GM18520 (cell line): ENCODE results near the gene TRAF7.

ENCODE experiments used
- ATAC-seq: cut with Tn5 transposase; IDR thresholded peaks from one replicate; pipeline ENCODE4 v1.9.1; 2021; ENCODE audit not compliant: unreplicated experiment

The TRAF7 gene

DNA sequence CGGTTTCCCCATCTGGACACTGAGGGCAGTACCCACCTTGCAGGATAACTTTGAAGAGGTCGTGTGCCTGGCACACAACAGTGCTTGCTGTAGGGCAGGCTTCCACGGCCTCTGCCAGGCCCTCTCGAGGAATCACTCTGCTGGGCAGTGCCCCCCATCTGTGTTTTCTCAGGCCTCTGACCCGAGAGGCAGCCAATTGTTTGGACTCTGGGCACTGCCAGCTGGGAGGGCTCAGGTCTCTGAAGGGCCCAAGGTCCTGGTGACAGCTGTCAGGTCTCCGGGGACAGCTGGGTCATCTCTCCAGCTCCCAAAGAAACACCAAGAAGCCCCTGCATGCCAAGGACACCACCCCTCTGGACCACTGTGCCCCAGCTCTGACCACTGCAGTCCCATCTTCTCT is 8.2 kb upstream of the TRAF7 start:
- no peak for ATAC-seq

DNA sequence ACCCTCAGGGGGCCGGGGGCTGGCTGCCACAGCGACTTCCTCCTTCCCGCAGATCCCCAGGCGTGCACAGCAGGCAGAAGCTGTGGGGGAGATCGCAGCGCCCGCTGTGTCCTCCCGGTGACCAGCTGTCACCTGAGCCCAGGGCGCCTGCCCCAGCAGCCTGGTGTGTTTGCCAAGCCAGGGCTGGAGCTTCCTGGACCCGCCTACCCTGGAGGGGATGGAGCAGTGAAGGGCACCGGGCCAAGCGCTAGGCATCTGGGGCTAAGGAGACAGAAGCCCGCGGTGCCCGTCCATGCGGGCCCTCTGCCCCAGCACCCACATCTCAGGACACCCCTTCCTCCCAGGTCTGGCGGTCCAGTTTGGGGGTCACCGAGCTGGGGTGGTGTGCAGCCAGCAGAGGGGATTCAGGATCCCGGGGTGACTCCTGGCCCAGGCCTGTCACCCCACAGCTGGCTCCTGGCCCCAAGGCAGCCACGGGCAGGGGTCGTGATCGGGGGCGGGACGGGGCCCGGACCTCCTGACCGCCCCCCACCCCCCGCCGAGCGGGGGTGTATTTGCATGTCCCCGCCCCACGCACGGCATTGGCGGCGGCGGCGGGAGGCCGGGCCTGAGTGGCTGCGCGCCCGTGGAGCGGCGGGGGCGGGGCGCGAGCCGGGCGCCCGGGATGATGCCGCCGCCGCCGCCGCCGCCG is 7.5 kb upstream of the TRAF7 start, which contains the start of gene RAB26:
Gene RAB26, plus strand, starts transcription at position 645 of the 691 bp plus-strand sequence. CDS start 159 bp downstream, outside the sequence.
- ATAC-seq: no peak

DNA sequence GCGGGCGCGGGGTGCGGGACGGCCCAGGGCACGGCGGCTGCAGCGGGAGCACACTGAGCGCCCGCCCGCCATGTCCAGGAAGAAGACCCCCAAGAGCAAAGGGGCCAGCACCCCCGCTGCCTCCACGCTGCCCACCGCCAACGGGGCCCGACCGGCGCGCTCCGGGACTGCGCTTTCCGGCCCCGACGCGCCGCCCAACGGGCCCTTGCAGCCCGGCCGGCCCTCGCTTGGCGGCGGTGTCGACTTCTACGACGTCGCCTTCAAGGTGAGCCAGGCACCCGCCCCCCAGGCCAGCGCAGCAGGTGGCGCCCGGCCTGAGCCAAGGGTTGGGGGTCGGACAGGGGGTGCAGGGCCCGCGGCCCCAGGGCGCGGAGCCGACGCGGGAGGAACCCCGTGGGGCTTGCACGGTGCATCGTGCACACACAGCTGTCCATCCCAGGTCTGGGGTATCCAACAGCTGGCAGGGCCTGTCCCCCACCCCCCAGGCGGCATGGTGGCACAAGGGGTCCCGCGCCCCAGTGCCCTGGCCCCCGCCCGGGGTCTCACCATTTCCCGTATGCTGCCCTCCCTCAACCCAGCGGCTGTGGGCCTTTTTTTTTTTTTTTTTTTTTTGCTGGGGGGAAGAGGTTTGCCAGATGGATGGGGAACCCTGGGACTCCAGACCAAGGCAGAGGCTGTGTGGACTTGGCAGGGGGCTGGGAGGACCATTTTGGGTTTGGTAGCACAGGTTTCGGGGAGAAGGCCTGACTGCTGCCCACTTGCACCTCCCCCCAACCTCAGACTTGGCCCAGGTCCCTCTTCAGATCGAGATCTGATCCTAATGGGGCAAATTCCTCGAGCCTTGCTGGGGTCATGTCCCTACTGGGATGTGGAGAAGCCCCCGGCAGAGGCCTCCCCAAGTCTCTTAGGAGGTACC is 6.6 kb upstream of the TRAF7 start:
- ATAC-seq: no peak

DNA sequence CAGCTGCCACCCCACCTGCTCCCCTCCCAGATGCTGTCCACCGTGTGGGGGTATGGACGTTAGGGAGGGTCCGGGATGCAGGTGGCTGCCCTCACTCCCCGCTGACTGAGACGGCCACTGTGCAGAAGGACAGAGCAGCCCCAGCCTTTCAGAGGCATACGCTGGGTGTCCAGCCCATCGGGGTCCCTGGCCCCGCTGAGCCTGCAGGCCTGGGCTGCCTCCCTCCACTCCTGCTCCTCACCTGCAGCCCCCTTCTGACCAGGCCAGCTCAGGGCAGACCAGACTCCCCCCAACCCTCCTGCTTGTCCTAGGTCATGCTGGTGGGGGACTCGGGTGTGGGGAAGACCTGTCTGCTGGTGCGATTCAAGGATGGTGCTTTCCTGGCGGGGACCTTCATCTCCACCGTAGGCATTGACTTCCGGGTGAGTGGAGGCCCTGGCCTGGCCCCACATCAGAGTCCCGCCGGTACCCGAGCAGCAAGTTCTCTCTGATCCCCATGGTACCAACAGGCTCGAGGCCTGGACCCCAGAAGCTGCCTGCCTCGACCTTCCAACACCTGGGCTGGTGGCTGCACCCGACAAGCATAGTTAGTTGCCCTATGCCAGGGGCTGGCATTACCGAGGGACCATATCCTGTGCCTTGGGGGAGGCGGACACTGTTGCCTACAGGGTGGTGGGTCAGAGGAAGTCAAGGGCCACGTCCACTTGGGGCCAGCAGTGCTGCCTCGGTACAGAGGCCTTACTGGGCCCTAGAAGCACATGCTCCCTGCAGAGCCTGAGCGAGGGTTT is 5.8 kb upstream of the TRAF7 start:
- ATAC-seq: no peak

DNA sequence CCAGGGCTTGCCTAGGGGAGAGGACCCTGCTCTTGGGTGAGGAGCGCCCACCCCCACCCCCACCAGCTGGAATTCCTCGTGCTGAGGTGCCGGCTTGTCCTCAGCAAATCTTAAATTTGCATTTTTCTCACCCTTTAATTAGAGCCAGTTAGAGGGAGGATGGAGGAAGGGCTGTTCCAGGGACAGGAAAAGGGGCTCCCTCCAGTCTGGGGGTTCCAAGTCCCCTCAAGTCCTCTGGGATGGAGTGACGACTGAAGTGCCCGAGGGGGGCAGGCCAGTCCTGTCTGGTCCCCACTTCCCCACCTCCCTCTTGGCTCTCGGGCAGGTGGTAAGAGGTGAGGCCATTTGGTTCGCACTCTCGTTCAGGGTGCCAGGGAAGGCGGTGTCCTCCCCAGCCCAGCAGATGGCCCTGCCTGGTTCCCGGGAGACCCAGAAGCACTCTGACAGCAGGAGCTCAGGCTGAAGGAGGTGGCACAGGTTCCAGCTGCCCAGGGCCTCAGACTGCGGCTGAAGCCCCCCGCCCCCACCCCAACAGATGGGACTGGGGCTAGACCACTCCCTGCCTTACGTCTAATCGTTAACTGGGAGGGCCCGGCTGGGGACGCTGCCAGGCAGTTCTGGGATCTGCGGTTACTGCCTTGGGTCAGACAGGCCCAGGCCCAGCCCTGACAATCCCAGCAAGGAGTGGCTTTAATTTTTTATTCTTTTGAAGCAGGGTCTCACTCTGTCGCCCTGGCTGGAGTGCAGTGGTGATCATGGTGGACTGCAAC is 5.0 kb upstream of the TRAF7 start:
- no peak for ATAC-seq

DNA sequence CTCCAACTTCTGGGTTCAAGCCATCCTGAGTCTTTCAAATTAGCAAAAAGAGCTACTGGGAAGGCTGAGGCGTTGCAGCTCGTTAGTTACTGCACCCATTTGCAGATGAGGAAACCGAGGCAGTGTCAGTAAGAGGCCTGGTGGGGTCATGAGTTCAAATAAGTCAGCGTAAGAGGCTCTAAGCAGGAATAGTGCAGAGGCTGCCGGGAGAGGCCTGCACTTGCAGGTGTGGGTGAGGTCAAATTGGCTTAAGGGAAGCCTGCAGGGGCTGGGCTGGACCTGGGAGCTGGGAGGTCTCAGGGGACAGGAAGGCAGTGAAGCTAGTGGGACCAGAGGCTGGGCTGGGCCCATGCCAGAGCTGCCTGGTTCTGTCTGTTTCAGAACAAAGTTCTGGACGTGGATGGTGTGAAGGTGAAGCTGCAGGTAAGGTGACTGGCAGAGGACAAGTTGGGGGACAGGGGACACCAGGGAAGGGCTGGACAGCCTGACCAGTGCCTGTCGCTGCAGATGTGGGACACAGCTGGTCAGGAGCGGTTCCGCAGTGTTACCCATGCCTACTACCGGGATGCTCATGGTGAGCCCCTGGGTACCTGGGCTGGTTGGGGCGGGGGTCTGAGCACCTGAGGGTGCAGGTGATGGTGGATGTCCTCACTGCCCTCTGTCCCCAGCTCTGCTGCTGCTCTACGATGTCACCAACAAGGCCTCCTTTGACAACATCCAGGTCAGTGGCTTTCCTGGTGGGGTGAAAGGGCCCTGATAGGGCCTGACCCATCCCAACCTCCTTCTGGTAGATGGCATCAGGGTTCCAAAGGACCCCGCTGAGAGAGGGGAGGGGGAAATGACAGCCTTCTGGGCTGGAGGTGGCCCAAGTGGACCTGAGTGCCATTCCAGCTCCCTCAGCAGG is 4.1 kb upstream of the TRAF7 start:
- no peak for ATAC-seq

DNA sequence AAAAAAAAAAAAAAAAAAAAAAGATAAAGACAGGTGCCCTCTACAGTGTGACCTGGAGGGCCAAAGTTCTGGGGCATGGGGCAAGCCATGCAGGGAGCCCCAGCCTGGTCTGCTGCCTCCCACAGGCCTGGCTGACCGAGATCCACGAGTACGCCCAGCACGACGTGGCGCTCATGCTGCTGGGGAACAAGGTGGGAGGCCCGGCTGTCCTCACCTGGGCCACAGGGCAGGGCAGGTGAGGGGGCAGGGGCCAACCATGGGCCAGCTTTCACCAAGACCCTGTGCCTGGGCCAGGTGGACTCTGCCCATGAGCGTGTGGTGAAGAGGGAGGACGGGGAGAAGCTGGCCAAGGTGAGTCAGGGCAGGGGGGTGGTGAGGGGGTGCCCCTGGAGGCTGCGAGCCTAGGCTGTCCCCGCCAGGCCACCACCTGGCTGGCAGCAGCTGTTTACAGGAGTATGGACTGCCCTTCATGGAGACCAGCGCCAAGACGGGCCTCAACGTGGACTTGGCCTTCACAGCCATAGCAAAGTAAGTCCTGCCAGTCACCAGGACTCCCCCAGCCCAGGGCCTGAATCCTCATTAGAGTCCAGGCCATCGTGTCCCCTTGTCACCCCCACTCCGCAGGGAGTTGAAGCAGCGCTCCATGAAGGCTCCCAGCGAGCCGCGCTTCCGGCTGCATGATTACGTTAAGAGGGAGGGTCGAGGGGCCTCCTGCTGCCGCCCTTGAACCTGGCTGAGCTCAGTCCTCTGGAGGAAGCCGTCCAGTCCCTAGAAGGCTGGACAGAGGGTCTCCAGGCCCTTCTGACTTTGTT is 2.7 kb upstream of the TRAF7 start:
- ATAC-seq: no peak

DNA sequence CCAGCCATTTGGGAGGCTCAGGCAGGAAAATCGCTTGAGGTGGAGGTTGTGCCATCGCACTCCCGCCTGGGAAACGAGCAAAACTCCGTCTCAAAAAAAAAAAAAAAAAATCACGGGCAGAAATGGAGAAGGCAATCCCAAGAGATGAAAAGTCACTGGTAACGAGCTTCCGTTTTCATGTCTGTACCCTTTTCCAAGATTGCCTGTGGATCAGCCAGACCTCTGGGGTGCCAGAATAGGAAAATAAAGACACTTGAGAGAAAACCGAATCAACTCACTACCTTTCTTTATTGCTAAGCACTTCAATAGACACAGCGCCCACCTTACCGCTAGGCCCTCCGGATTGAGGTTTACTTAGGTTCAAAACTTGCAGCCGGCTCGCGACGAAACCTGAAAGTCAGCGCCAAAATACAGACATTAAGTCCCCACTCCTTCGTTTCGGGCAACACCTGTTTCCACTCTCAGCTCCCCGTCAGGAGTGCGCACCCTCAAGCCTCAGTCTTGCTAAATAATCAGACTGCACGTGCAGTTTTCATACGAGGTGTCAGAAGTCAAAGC is 970 bp upstream of the TRAF7 start:
- no peak for ATAC-seq

DNA sequence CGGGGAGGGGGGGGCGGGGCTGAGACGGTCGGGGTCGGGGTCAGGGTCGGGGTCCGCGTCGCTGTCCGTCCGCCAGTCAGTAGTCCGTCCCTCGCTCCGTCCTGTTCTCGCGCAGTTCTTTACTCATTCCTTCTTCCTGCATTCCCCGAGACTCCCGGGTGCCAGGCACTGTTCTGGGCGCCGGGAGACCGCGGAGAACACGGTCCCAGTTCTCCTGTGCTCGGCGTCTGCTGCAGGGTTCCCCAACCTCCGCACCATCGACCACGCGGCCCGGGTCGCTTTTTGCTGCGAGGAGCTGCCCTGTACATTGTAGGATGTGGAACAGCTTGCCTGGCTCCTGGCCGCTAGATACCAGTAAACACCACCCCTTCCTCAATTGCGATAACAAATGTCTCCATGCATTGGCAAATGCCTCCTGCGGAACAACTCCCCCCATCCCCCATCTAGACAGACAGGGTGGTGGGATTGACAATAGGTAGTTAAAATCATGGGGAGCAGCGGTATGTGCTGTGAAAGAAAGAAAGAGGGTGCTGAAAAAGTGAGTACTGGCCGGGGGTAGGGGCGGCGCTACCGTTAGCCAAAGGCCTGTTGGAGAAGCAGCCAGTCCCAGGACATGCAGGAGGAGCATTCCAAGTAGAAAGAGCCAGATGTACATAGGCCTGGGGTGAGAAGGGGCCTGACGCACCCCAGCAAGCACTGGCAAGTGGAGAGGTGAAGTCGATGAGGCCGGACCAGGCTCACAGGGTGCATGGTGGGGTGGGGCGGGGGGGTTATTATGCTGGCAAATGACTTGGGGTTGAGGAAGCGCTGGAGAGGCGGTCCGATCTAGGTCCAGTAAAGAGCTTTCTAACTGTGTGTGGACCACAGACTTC is 631 bp downstream of the TRAF7 start:
- no peak for ATAC-seq

DNA sequence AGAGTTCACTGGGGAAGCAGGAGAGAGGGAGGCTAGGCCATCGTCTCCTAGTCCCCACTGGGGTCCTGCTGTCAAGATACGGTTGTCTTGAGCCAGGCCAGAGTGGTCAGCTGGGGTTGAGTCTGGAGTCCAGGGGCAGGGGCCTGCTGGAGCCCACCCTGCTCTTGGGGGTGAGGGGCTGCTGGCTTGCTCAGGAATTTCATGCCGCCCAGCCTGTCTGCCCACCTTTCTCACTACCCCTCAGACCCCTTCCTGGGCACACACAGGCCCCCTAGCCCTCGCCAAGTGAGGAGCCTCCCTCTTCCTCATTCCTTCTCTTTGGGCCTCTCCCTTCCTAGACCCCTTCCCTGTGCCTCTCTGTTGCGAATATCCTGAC is 1.3 kb downstream of the TRAF7 start:
- ATAC-seq: no peak

DNA sequence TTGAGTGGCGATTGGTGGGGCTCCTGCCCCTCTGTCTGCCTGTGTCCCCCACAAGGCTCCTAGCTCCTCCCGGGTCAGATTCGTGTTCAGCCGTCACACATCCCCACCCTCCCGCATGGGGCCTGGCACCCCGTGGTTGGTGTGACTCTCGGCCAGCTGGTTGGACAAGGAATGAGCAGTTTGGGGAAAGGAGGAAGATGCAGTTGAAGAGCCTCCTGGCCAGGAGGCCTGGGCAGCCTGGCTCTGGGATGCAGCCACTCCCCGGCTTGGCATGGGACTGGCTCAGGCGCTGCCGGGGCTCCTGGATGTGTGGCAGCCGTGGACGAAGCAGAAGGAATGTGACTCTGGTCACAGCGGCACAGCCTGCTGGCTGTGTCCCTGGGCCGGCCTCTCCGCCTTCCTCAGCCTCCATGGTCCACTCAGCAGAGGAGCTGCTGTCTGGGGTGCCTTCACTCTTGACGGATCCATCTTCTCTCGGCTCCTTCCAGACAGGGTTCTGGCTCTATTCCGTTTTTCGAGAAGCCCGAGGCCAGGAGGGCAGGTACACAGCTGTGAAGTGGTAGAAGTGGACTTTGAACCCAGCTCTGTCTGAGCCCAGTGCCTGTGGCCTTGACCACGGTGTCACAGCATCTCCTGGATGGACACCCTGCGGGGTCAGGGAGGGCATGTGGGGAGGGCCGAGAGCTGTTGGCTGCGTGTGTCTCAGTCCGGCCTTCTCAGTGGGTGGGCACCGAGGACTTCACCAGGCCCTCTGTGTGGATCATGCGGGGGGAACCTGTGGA is 2.1 kb downstream of the TRAF7 start:
- ATAC-seq: no peak

DNA sequence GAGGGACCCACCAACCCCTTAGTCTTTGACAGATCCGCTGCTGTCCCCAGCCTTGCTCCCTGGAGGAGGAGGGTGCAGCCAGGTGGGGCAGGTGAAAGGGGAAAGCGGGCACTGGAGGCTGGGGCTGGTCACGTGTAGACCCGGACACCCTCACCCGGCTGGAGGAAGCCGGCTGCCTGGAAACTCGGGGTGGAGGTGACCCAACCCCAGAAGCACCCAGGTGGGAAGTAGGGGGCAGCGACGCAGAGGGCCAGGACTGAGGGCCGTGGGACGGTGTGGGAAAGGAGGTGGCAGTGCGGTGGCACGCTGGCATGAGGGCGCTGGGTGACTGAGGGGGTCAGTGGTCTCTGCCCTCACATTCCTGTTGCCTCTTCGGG is 2.7 kb downstream of the TRAF7 start:
- no peak for ATAC-seq

DNA sequence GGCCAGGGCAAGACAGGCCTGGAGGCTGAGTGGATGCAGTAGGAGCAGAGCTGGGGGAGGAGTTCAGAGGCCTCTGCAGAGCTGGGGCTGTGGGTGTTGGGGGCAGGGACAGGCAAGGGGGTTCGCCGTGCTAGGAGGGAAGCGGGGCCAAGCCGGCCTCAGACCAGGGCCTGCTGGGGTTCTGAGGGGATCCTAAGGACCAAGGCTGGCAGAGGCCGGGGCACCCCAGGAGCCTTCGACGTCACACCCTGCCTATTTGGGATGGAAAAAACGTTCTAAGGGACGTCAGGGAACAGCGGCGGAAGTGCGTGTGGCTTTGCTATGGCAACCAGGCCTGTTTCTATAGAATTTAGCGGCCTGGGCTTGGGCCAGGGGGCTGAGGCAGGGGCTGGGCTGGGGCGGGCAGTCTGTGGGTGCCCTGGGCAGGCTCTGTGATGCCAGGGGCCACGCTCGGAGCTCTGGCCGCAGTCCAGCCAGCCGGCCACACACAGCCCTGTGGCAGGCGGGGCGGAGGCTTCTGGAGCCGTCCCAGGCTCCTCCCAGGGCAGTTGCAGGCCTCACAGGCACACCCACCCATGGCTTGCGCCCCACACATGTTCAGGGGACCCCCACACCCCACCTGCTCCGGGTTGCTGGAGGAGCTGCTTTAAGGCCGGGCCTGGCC is 3.7 kb downstream of the TRAF7 start:
- no peak for ATAC-seq

DNA sequence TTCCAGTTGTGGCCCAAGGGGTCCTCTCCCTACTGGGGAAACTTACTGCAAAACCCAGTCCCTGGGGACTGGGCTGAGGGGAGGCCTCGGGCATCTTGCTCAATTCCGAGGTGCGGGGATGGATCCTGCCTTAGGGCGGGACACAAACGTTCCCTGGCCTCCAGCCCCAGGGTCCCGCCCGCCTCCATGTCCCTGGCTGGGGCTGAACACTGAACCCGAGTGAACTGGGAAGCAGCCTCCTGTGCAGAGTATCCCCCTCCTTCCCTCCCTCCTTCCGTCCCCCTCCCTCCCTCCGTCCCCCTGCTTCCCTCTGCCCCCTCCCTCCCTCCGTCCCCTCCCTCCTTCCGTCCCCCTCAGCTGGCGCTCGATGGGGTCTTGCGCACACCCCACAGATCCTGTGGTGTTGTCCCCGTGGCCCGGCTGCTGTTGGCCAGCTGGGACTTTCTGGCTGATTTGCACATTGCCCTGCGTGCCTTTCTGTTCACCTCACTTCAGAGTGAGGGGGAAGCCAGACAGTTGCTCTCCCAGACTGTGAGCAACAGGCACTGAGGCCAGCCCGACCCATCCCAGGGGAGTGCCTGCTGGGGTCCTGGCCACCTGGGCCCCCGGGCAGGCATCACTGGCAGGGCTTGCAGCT is 5.5 kb downstream of the TRAF7 start:
- no peak for ATAC-seq

DNA sequence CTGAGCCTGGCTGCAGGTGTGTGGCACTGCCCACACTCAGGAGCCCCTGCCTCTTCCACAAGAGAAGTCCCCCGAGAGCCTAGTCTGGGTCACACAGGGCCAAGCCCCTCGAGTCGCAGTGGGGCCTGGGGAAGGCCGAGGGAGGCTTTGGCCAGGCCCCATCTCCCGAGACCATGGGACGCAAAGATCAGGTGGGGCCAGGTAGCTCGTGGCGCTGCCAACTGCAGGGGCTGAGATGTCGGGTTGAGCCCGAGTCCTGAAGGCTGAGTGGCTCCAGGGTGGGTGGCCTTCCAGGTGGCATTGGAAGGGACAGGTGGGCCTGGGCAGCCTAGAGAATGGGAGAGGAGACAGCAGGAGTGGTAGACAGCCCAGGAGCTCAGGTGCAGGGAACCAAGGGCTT is 6.3 kb downstream of the TRAF7 start:
- no peak for ATAC-seq

DNA sequence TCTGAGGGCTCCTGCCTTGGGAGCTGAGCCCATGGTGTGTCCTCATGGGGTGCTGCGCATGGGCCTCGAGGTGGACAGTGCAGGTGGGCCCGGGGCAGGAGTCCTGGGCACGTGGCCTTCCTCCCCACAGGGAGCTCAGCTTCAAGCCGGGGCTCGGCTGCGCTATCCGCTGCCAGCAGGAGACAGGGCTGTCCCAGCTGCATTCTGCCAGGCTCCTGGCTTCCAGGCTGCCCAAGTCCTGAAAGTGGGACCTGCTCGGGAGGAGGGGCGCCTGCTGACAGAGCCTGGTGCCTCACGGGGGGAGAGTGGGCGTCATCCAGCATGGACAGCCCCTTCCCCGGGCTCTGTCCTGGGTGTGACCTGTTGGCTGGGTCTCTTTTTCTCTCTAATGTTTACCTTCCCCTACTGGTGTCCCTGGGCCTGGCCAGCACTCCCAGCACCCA is 7.1 kb downstream of the TRAF7 start:
- ATAC-seq: no peak
